ENCODE data around the gene USP54.

- no peak for TF ChIP-seq POLR2AphosphoS5 (IDR thresholded peaks at IDR 0.05; ENCODE audit: low read depth, low read length)
- TF ChIP-seq POLR2A (IDR thresholded peaks at IDR 0.05; ENCODE audit: low read depth, low read length) = no peak
These were observed 142.0 kb downstream of the USP54 start for GRCh38 chr10:73449113-73449512.

Data from GM12891 (cell line).